LNCAP (cell line): ENCODE data around the gene ZDHHC6.

Source experiments
- CTCF ChIP-seq: fragments of 450-650 bp; IDR thresholded peaks from 2 replicates; pipeline ENCODE4 v1.5.1; 2017; ENCODE audit warnings: mild to moderate bottlenecking

The ZDHHC6 gene

DNA sequence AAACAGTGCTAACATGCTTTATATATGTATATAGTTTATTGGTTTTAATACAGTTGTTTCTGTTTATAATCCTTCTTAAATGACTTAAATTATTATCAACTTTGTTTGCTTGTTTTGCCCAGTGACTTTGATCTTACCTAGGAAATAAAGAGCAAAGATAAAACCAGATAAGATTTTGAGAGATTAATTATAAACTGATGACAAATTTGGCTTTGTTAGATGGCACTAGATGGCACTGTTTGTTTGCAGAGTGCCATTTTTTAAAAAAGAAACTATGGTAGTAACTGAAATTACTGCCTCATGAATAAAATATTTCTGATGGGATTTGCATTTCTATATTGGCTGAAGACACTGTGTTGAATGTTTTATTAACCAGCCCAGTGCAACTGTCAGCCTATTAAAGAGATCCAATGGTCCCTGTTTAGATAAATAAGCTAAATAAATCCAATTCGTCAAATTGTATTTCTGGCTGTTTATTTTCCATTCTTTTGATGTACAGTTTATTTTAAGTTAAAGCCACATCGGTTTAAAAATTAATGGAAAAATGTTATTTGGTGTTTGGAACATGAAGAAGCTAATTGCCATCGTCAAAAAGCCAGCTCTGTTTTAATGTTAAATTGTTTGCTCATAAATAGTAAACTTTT is 29.0 kb upstream of the ZDHHC6 start:
- TF ChIP-seq CTCF, result peak; percentile 72

DNA sequence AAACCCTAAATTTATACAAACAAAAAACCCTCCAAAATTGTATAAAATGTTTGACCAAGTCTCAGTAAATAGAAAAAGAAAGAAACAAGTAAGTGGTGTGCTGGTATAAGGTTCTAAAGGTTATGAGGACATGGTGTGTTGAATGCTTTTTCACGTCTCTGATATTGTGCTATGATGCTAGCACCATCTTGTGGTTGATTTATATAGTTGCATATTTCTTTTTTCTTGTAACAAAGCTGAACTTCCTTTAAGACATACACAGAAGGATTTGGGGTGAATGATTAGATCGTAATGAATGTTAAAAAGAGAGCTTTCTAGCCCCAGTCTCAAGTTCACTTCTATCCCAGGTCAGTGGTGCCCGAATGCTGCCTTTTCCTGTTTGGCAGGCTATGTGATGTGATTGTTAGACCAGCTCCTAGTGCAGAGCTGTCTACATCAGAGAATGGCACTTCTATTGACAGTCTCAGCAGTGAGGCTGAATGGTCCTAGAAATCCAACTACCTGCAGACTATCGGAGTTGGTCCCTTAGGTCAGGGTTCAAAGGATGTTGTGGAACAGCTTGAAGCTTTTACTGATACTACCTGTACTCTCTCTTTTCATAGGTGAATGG is 25.3 kb upstream of the ZDHHC6 start:
- TF ChIP-seq CTCF, result peak; percentile 80

DNA sequence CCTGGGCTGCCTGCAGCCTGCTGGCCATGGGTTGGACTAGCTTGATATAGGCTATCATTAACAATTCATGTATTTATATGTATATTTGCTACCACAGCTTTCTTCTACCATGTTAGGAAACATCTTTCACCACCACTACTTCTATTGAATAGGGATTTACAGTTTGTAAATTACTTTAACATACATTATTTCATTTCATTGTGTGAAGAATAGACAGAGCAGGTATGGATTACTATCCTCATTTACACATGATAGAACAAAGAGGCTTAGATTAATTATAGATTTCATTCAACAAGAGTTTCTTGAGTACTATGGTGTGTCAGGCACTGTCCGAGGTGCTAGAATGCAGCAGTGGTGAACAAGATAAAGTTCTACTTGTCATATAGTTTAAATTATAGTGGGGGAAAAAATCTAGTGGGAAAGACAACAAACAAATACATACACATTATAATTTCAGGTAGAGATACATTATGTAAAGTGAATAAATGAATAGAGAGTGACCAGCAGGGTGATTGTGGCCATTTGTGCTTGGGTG is 20.9 kb upstream of the ZDHHC6 start:
- TF ChIP-seq CTCF, result no peak

DNA sequence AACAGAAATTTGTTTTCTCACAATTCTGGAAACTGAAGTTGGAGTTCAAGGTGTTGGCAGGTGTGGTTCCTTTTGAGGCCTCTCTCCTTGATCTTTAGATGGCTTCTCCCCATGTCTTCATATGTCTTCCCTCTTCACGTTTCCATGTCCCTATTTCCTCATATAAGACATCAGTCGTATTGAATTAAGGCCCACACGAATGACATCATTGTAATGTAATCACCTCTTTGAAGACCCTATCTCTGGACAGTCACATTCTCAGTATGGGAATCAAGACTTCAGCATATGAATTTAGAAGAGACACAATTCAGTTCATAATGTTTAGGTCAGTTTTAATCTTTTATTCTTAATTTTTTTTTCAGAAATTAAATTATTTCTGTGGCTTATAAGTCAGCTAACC is 20.1 kb upstream of the ZDHHC6 start:
- TF ChIP-seq CTCF, result no peak

GRCh38 chr10:112465299-112465883 is 18.7 kb upstream of the ZDHHC6 start:
- no peak for TF ChIP-seq CTCF

DNA sequence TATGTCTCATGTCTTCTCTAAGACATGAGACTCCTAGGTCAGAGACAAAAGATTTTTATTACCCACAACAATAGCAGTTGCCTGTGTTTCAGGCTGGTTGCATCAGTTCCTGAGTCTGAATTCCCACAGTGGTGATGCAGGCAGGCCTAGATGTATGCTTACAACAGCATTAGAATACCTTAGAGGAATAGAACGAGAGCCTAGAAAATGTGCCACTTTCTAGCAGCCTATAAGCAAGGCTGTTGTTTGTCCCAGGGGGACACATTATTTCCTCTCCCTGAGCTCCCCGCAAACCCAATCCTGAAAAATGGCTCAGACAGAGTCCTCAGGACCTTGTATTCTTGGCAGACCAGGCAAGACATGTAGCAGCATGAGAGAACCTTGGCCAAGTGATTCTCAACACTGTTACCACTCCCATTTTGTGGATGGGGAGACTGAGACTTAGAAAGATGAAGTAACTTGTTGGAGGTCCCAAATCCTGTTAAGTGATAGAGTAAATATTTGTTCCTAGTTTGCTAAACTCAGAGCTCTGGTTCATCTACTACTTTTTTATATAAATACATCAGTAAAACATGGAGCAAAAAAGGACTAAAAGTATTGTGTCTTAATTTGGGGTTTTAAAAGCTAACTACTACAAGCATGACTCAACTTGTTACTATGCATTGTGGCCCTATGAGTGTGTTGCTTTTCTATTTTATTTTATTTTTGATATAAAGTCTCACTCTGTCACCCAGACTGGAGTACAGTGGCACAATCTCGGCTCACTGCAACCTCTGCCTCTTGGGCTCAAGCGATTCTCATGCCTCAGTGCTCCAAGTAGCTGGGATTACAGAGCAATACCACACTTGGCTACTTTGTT is 14.5 kb upstream of the ZDHHC6 start:
- TF ChIP-seq CTCF, result no peak

DNA sequence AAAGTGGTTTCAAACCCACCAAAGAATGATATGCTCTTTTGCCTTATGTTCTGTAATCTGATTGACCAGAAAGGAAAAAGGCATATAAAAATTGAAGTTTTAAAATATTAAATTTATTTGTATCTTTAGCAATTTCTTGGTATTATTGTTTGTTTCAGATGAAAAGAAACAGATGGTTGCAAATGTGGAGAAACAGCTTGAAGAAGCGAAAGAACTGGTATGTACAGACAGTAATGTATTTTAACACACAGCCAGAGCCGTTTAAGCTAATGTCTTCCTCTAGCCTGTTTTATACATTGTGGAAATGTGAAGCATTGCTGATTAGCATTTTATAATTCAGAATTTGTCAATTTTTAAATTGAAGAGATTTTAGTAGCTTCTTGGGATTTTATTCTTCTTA is 13.7 kb upstream of the ZDHHC6 start:
- no peak for TF ChIP-seq CTCF
